HEK293 (cell line): ENCODE results near the gene AKAP9.

Source experiments
- GLIS2 ChIP-seq: fragments of 450-650 bp; formaldehyde crosslinking; IDR thresholded peaks from 2 replicates; pipeline ENCODE4 v1.5.1; 2016; ENCODE audit warnings: missing biosample characterization, missing genetic modification characterization
- ZNF221 ChIP-seq: fragments of 450-650 bp; formaldehyde crosslinking; IDR thresholded peaks from 2 replicates; pipeline ENCODE4 v1.5.1; 2017; ENCODE audit warnings: missing biosample characterization, missing genetic modification characterization, borderline replicate concordance
- ZNF510 ChIP-seq: fragments of 450-650 bp; formaldehyde crosslinking; IDR thresholded peaks from 2 replicates; pipeline ENCODE4 v1.5.1; 2018; ENCODE audit warnings: mild to moderate bottlenecking, missing genetic modification characterization, missing biosample characterization; ENCODE audit not compliant: insufficient replicate concordance
- ZNF596 ChIP-seq: fragments of 450-650 bp; IDR thresholded peaks from 2 replicates; pipeline ENCODE4 v1.5.0; 2018; ENCODE audit warnings: missing biosample characterization, mild to moderate bottlenecking, missing genetic modification characterization, moderate library complexity
- TF ChIP-seq, protein P1 (sequence below): fragments of 450-650 bp; formaldehyde crosslinking; IDR thresholded peaks from 2 replicates; pipeline ENCODE4 v1.5.1; 2017; ENCODE audit warnings: missing biosample characterization, missing genetic modification characterization

GRCh38 chr7:92051655-92052054, 111.0 kb downstream of the AKAP9 start:
- TF ChIP-seq ZNF596 (tag by site-specific recombination) (no peak), ZNF221 (tag by site-specific recombination) (no peak), GLIS2 (tag by site-specific recombination) (no peak), ZNF510 (no peak)
- TF ChIP-seq, protein P1, sequence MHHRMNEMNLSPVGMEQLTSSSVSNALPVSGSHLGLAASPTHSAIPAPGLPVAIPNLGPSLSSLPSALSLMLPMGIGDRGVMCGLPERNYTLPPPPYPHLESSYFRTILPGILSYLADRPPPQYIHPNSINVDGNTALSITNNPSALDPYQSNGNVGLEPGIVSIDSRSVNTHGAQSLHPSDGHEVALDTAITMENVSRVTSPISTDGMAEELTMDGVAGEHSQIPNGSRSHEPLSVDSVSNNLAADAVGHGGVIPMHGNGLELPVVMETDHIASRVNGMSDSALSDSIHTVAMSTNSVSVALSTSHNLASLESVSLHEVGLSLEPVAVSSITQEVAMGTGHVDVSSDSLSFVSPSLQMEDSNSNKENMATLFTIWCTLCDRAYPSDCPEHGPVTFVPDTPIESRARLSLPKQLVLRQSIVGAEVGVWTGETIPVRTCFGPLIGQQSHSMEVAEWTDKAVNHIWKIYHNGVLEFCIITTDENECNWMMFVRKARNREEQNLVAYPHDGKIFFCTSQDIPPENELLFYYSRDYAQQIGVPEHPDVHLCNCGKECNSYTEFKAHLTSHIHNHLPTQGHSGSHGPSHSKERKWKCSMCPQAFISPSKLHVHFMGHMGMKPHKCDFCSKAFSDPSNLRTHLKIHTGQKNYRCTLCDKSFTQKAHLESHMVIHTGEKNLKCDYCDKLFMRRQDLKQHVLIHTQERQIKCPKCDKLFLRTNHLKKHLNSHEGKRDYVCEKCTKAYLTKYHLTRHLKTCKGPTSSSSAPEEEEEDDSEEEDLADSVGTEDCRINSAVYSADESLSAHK (tag by site-specific recombination) = no peak
